CD4-positive, alpha-beta T cell (primary cell): ENCODE measurements around the gene TMSB4X. TPM values are rescaled to one million over a fixed set of nuclear protein-coding genes. Genes with fewer than 3 reads are reported as not detected.
"Not testable (repeated sequence)": the region's sequence is repeated elsewhere in the genome, so short reads cannot be mapped to it uniquely, and the experiment has no call there.

ENCODE experiments used
- ATAC-seq: fragments of 200-7000 bp; cut with Tn5 transposase; one replicate; pipeline ENCODE4 v1.10.0; 2022; ENCODE audit warnings: mild to moderate bottlenecking; ENCODE audit not compliant: poor library complexity
- CTCF ChIA-PET: fragments of 350-600 bp; sonication (Branson Sonifier 250); formaldehyde crosslinking; loops from one replicate; lab custom pipeline; 2021; ENCODE audit warnings: antibody characterized with exemption, inconsistent platforms; lab: Charles Lee
- POLR2A ChIA-PET: fragments of 350-600 bp; sonication (Branson Sonifier 250); formaldehyde crosslinking; loops from one replicate; lab custom pipeline; 2021; ENCODE audit warnings: antibody characterized with exemption, inconsistent platforms; lab: Charles Lee
- DNase-seq, 14 experiments: peaks; one replicate each; pipeline ENCODE4 v3.0.0-alpha.2; 2013 to 2020; ENCODE audit warnings: mixed read lengths in 2 of 14
- H3K27ac ChIP-seq, 2 donors: one replicate each; pipeline versions ENCODE4 v1.5.1 to v1.7.0; 2013; ENCODE audit warnings: low read length in 2 of 2, low read depth in 1 of 2, mild to moderate bottlenecking in 1 of 2
- H3K27me3 ChIP-seq, 2 experiments: 1 replicate in 1 of 2; 2 replicates in 1 of 2; pipeline versions ENCODE4 v1.6.1 to v1.7.0; 2013; ENCODE audit warnings: low read length in 2 of 2, control low read depth in 1 of 2, mild to moderate bottlenecking in 1 of 2, moderate library complexity in 1 of 2; ENCODE audit not compliant: insufficient read depth in 2 of 2, control insufficient read depth in 1 of 2
- H3K36me3 ChIP-seq: one replicate; pipeline ENCODE4 v1.6.1; 2013; ENCODE audit warnings: low read length, control low read depth; ENCODE audit not compliant: insufficient read depth
- H3K4me1 ChIP-seq: one replicate; pipeline ENCODE4 v1.6.1; 2013; ENCODE audit warnings: low read length, control low read depth; ENCODE audit not compliant: insufficient read depth
- H3K4me3 ChIP-seq: one replicate; pipeline ENCODE4 v1.5.1; 2013; ENCODE audit warnings: mild to moderate bottlenecking, low read length, moderate library complexity
- H3K9me3 ChIP-seq, 2 experiments: 1 replicate in 1 of 2; 2 replicates in 1 of 2; pipeline versions ENCODE4 v1.6.1 to v1.7.0; 2013; ENCODE audit warnings: low read length in 2 of 2, mild to moderate bottlenecking in 2 of 2, control low read depth in 1 of 2, moderate library complexity in 1 of 2; ENCODE audit not compliant: control insufficient read depth in 1 of 2, insufficient read depth in 1 of 2
- H3K27ac Mint-ChIP-seq: one replicate; pipeline ENCODE4 v1.8.0; 2020; ENCODE audit warnings: mixed read lengths
- H3K27me3 Mint-ChIP-seq: one replicate; pipeline ENCODE4 v1.8.0; 2021; ENCODE audit warnings: mixed read lengths
- H3K36me3 Mint-ChIP-seq: one replicate; pipeline ENCODE4 v1.8.0; 2021; ENCODE audit warnings: low read depth, mixed read lengths
- H3K4me1 Mint-ChIP-seq: one replicate; pipeline ENCODE4 v1.8.0; 2021; ENCODE audit warnings: low read depth, mixed read lengths
- H3K4me3 Mint-ChIP-seq: one replicate; pipeline ENCODE4 v1.8.0; 2020; ENCODE audit warnings: mild to moderate bottlenecking, mixed read lengths
- H3K9me3 Mint-ChIP-seq: one replicate; pipeline ENCODE4 v1.8.0; 2020; ENCODE audit warnings: mixed read lengths
- intact Hi-C, 2 experiments: fragments of 100-400 bp; cut with DNase I in 1 of 2; cut with micrococcal nuclease in 1 of 2; formaldehyde crosslinking; loops; one replicate each; pipeline versions ENCODE4 v1.15.1 to v1.9.0; 2023 to 2025; cut with DNase I, micrococcal nuclease
- total RNA-seq, 174 experiments: library from RNA in 2 of 174; stranded (reverse) in 2 of 174; gene quantifications; one replicate each; pipeline ENCODE4 v1.2.3 and lab custom pipeline; 2021 to 2026
- TF ChIP-seq, protein P1 (sequence below): fragments of 200-600 bp; IDR thresholded peaks from one replicate; pipeline ENCODE4 v1.8.0; 2022; ENCODE audit warnings: antibody characterized with exemption, mild to moderate bottlenecking

The TMSB4X gene
- total RNA-seq, 2 experiments from 2014 or later = 2,621 to 2,738 TPM

DNA sequence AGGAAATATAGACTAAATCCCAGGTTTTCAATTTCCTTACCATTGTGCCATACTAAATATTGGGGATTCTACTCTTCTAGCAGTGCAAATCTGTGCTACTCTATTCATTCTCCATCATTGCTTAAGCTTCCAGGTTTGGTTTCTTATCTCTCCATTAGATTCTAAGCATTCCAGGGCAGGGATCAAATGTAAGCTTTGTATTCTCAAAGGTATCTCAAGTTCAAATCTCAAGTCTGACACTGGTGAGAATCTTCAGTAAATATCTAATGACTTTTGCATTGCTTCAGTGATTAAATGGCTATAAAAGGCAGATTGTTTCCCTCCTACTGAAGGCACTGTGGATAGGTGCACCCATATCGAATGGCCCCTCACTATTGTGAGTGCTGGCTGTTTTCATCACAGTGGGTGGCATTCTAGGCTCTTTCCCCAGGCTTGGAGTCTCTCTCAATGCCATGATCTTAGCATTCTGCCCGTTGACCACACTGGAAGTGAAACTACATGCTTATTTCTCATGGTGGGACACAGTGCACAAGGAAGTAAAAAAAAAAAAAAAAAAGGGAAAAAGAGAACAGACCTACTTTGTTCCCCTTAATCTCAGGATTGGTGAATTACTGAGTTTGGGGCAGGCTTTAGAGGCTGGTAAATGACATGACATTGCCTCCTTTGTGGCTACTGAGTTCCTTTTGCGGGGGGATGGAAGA, 40.8 kb downstream of the TMSB4X start:
- CTCF ChIA-PET = no interaction called here
- H3K4me1 Mint-ChIP-seq = peaks cover 66% of the 10 kb centered on the region

DNA sequence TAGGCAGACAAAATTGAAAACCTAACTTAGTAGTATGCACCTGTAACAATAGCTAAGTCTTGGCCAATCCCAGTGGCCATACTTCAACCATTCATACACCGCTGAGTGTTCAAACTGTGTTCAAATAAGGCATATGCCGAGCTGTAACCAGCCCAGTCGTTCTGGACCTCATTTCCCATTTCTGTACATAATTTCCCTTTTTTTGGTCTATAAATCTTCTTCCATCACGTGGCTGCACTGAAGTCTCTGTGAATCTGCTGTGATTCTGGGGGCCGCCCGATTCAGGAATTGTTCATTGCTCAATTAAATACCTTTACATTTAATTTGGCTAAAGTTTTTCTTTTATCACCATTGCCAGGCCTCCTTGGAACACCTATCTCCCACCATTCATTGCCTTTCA, 41.8 kb downstream of the TMSB4X start:
- peaks cover 37% of the 10 kb centered on the region for H3K4me1 ChIP-seq

More for the DNA sequence above, 40.8 kb downstream of the TMSB4X start:
- Histone ChIP-seq H3K27ac (no peak overlapping the region), H3K36me3 (no peaks in the 10 kb centered on the region), H3K27me3 (no peaks in the 10 kb centered on the region), H3K4me1 (peaks cover 39% of the 10 kb centered on the region), H3K9me3 (no peaks in the 10 kb centered on the region), H3K4me3 (no peak overlapping the region)
- DNase-seq = no peak
- Mint-ChIP-seq H3K4me3 (peak overlapping the region; percentile 38), H3K9me3 (no peaks in the 10 kb centered on the region), H3K27ac (peak overlapping the region; percentile 88), H3K27me3 (no peaks in the 10 kb centered on the region), H3K36me3 (no peaks in the 10 kb centered on the region)
- no peak for ATAC-seq
- TF ChIP-seq, protein P1, sequence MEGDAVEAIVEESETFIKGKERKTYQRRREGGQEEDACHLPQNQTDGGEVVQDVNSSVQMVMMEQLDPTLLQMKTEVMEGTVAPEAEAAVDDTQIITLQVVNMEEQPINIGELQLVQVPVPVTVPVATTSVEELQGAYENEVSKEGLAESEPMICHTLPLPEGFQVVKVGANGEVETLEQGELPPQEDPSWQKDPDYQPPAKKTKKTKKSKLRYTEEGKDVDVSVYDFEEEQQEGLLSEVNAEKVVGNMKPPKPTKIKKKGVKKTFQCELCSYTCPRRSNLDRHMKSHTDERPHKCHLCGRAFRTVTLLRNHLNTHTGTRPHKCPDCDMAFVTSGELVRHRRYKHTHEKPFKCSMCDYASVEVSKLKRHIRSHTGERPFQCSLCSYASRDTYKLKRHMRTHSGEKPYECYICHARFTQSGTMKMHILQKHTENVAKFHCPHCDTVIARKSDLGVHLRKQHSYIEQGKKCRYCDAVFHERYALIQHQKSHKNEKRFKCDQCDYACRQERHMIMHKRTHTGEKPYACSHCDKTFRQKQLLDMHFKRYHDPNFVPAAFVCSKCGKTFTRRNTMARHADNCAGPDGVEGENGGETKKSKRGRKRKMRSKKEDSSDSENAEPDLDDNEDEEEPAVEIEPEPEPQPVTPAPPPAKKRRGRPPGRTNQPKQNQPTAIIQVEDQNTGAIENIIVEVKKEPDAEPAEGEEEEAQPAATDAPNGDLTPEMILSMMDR = no peak
- POLR2A ChIA-PET = interaction anchor here (0.5 to 3.0 kb wide), 3 partner anchors 14 to 76 kb away, joined by 3 to 18 read pairs (median 5); no protein-coding TSS in a partner anchor
- intact Hi-C loops = loop anchor here in 1 of 2 experiments (5.0 kb wide), 1 partner anchor 33 kb away; no protein-coding TSS in a partner anchor

DNA sequence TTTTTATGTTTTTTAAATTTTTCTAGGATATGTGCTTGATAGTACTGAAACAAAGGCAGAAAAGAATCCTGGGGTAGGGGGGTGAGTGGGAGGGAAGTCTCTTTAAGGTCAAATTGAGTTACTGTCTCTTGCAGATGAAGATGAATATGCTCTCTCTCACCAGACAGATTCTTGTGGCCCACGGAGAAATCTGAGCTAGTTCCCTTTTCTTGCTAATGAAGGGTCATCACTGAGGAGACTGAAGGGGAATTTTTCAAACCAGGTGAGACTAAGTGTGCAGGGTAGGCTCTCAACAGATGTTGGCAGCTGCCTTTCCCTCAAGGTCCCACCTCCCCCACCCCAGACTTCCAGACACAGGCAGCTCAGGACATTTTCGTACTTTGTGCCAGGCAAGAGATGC, 48.0 kb downstream of the TMSB4X start:
- H3K27me3 ChIP-seq = no peaks in the 10 kb centered on the region
- ATAC-seq (no peak), DNase-seq (no peak)
- no peak overlapping the region for H3K4me3 ChIP-seq
- TF ChIP-seq, protein P1 = no peak
- H3K4me1 ChIP-seq = peaks cover 45% of the 10 kb centered on the region
- no peaks in the 10 kb centered on the region for H3K36me3 ChIP-seq
- no peaks in the 10 kb centered on the region for H3K9me3 ChIP-seq
- POLR2A ChIA-PET = interaction anchor here (1.0 to 11.6 kb wide), 6 partner anchors 9 to 67 kb away, joined by 3 to 184 read pairs (median 4); partner anchors contain the start of gene TMSB4X
- CTCF ChIA-PET = interaction anchor here (1.1 kb wide), 1 partner anchor 16 kb away, joined by 3 read pairs; no protein-coding TSS in a partner anchor
- peak overlapping the region; percentile 69 for H3K27ac Mint-ChIP-seq
- H3K27me3 Mint-ChIP-seq = no peaks in the 10 kb centered on the region
- H3K27ac ChIP-seq = no peak overlapping the region
- peaks cover 53% of the 10 kb centered on the region for H3K4me1 Mint-ChIP-seq
- no peaks in the 10 kb centered on the region for H3K36me3 Mint-ChIP-seq
- H3K9me3 Mint-ChIP-seq = no peaks in the 10 kb centered on the region
- intact Hi-C loops = loop anchor here in 1 of 2 experiments (5.0 kb wide), 1 partner anchor 464 kb away; no protein-coding TSS in a partner anchor
- H3K4me3 Mint-ChIP-seq = peak overlapping the region; percentile 60

More for the DNA sequence above, 41.8 kb downstream of the TMSB4X start:
- CTCF ChIA-PET, ATAC-seq, H3K27ac Mint-ChIP-seq, H3K4me3 Mint-ChIP-seq, H3K9me3 ChIP-seq, H3K27me3 ChIP-seq, POLR2A ChIA-PET, H3K36me3 ChIP-seq, H3K9me3 Mint-ChIP-seq, H3K4me3 ChIP-seq, H3K36me3 Mint-ChIP-seq, H3K27ac ChIP-seq, DNase-seq, H3K27me3 Mint-ChIP-seq: not testable (repeated sequence)
- intact Hi-C loops = loop anchor here in 1 of 2 experiments (5.0 kb wide), 1 partner anchor 34 kb away; no protein-coding TSS in a partner anchor
- peaks cover 56% of the 10 kb centered on the region for H3K4me1 Mint-ChIP-seq
